Psoas muscle (tissue), 8 donors: Measurements from ENCODE around the gene LILRB2. TPM values are rescaled to one million over a fixed set of nuclear protein-coding genes. Genes with fewer than 3 reads are reported as not detected.
"Not testable (repeated sequence)": the region's sequence is repeated elsewhere in the genome, so short reads cannot be mapped to it uniquely, and the experiment has no call there.

Source experiments
- ATAC-seq, 4 donors: fragments of 200-7000 bp; cut with Tn5 transposase; one replicate each; pipeline ENCODE4 v1.9.1; 2020; ENCODE audit warnings: moderate library complexity in 3 of 4, mild to moderate bottlenecking in 2 of 4
- DNase-seq, 2 donors: peaks; one replicate each; pipeline ENCODE4 v3.0.0-alpha.2; 2020
- H3K27ac ChIP-seq: fragments of 200-600 bp; one replicate; pipeline ENCODE4 v1.8.0; 2022
- H3K27me3 ChIP-seq, 3 donors: fragments of 200-600 bp in 1 of 3; one replicate each; pipeline versions ENCODE4 v1.6.1 to v1.8.0; 2013 to 2022; ENCODE audit warnings: low read length in 2 of 3, mild to moderate bottlenecking in 2 of 3, moderate library complexity in 1 of 3; ENCODE audit not compliant: insufficient read depth in 3 of 3
- H3K36me3 ChIP-seq, 2 donors: fragments of 200-600 bp in 1 of 2; one replicate each; pipeline versions ENCODE4 v1.6.1 to v1.8.0; 2013 to 2022; ENCODE audit warnings: low read depth in 1 of 2, mild to moderate bottlenecking in 1 of 2, moderate library complexity in 1 of 2; ENCODE audit not compliant: insufficient read depth in 1 of 2
- H3K4me1 ChIP-seq: fragments of 200-600 bp; one replicate; pipeline ENCODE4 v1.8.0; 2022
- H3K4me3 ChIP-seq: fragments of 200-600 bp; one replicate; pipeline ENCODE4 v1.8.0; 2022; ENCODE audit warnings: mild to moderate bottlenecking
- H3K9me3 ChIP-seq: fragments of 200-600 bp; one replicate; pipeline ENCODE4 v1.8.0; 2022
- whole genome bisulfite sequencing, 3 donors: extraction: QIAGEN DNeasy Blood & Tissue Kit; methylation state at CpG; one replicate each; pipeline versions ENCODE4 v1.1.6 to v1.1.7; 2013; 5-methylcytosine and 5-hydroxymethylcytosine counted together
- intact Hi-C, 2 donors: fragments of 100-400 bp; cut with DNase I; formaldehyde crosslinking; loops; one replicate each; pipeline versions ENCODE4 v1.11.0 to v1.14.2; 2022
- polyA plus RNA-seq, 3 donors: library from polyadenylated mRNA; stranded (reverse); fragments of 200-250 nt; gene quantifications; one replicate each; pipeline ENCODE4 v1.2.3, GENCODE V29; 2013
- total RNA-seq, 4 donors: library from RNA; stranded (reverse); fragmentation: NEBNext Ultra II Directional in 2 of 4; extraction: Animal tissue kit (Norgen Biotek cat#: 25700) in 2 of 4; gene quantifications; one replicate each; pipeline versions ENCODE4 v1.2.1 to v1.2.4, GENCODE V29; 2021 to 2023
- TF ChIP-seq, protein P1 (sequence below): fragments of 200-600 bp; IDR thresholded peaks from one replicate; pipeline ENCODE4 v1.8.0; 2022; ENCODE audit warnings: antibody characterized with exemption
- donor health status: healthy with polysubstance abuse.
- donor health status: DM: no; HTN: no; CAD: no; lungs with moderate emphysema.
- donor health status: Bipolar disorder and iron deficiency.
- donor health status: healthy.
- donor health status: DM: yes; HTN: yes; CAD: no.
- donor health status: DM: no; HTN: no; CAD: no.
- donor health status: DM: no; HTN: no; CAD: no.
- donor health status: DM: yes; HTN: yes; CAD: no.

Gene LILRB2
- total and polyA plus RNA-seq, 7 donors = 0.41 to 2.4 (median 1.2) TPM

DNA sequence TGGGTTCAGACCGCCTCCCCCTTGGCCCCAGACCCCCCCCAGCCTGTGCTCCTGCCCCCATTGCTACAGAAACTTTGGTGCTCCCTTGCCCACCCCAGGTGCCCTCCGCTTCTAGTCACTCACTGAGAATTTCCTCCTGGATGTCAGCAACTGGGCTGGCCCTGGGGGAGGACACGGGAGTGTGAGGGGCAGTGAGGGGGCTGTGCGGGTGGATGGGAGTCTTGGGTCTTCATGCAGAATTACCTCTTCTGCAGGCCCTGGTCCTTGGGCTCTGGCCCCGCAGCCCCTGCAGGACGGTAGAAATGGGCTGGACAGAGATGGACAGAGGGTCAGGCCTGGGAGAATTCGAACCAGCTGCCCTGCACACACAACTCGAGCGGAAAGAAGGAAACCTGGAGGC is 28.7 kb downstream of the LILRB2 start:
- ATAC-seq (no peak), DNase-seq (no peak)
- H3K27me3 ChIP-seq = peaks cover 0 to 42% (median 11%) of the 10 kb centered on the region in 3 donors
- intact Hi-C loops = no loop called here
- TF ChIP-seq, protein P1, sequence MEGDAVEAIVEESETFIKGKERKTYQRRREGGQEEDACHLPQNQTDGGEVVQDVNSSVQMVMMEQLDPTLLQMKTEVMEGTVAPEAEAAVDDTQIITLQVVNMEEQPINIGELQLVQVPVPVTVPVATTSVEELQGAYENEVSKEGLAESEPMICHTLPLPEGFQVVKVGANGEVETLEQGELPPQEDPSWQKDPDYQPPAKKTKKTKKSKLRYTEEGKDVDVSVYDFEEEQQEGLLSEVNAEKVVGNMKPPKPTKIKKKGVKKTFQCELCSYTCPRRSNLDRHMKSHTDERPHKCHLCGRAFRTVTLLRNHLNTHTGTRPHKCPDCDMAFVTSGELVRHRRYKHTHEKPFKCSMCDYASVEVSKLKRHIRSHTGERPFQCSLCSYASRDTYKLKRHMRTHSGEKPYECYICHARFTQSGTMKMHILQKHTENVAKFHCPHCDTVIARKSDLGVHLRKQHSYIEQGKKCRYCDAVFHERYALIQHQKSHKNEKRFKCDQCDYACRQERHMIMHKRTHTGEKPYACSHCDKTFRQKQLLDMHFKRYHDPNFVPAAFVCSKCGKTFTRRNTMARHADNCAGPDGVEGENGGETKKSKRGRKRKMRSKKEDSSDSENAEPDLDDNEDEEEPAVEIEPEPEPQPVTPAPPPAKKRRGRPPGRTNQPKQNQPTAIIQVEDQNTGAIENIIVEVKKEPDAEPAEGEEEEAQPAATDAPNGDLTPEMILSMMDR = no peak
- H3K9me3 ChIP-seq = no peaks in the 10 kb centered on the region
- no peak overlapping the region for H3K4me3 ChIP-seq
- 65 to 70% (median 69%) methylated on average over 9 of the region's 9 CpGs for WGBS, 3 donors
- H3K27ac ChIP-seq = no peak overlapping the region
- H3K4me1 ChIP-seq = no peaks in the 10 kb centered on the region
- H3K36me3 ChIP-seq = no peaks in the 10 kb centered on the region

DNA sequence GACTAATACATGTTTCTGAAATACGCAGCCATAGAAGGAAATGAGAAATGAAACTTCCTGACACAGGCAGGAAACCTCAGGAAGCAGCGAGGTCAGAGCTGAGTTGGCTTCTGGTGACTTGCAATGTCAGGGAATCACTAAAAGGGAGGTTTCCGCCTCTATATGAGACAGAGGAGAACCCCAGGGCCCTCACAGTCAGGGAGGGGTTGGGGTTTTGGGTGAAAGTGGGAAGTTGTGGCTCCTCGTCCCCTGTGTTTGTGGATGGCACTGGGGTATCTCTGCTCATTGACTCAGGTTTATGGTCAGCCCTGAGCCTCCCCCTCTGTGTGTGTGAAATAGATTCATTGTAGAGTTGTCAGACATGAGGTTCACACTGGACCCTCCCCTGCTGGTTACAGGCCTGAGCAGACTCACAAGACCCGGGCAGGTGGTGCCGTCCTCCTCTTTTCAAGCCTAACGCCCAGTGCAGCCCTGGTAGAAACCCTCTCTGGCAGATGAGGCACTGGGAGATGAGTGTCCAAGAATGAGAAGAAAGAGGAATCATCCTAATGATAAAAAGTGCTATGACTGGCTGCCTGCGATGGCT is 32.8 kb downstream of the LILRB2 start:
- Histone ChIP-seq H3K4me3 (no peak overlapping the region), H3K36me3 (no peaks in the 10 kb centered on the region), H3K27me3 (peaks cover 0 to 12% (median 6%) of the 10 kb centered on the region in 3 donors), H3K4me1 (no peaks in the 10 kb centered on the region), H3K27ac (no peak overlapping the region), H3K9me3 (no peaks in the 10 kb centered on the region)
- peak in 1 of 2 donors; percentile 64 for DNase-seq
- peak in 1 of 4 donors; percentile 36 for ATAC-seq
- TF ChIP-seq, protein P1 = no peak
- intact Hi-C loops = no loop called here
- 57 to 68% (median 60%) methylated on average over 8 of the region's 8 CpGs for WGBS, 3 donors

DNA sequence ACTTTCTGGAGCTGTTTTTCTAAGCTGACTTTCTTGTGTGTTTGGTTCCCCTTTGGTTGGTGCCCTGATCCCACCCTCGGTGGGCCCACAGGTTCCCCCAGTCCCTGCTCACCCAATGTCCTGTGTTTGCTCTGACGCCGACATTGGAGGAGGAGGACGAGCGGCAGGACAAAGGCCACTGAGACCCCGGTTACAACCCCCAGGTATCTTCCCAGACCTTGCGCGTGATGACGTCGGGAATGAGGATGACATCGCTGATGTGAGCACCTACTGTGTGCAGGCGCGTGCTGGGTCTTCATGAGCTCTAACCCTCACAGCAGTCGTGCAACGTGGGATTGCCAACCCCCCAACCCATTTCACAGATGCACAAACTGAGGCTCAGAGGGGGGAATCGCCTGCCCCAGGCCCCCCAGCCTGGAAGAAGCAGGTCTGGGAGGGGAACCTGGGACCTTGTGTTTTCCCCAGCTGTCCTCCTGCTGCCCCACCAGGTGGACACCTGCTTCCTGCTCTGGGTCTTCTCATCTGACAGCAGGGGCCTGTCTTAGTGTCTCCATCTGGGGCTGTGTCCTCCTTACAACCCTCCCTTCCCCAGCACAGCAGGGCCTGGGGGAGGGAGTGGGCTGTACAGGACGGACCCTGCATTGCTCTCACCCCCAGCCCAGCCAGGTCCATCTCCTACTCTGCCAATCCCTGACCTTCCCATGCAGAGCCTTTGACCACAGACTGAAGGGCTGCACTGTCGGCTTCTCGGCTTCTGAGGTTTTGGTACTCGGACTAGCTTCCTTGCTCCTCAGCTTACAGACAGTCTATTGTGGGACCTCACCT is 33.6 kb downstream of the LILRB2 start:
- peaks cover 0 to 4% (median 2%) of the 10 kb centered on the region in 3 donors for H3K27me3 ChIP-seq
- no peaks in the 10 kb centered on the region for H3K36me3 ChIP-seq
- intact Hi-C loops = no loop called here
- no peak overlapping the region for H3K27ac ChIP-seq
- H3K4me1 ChIP-seq = no peaks in the 10 kb centered on the region
- no peaks in the 10 kb centered on the region for H3K9me3 ChIP-seq
- no peak overlapping the region for H3K4me3 ChIP-seq
- TF ChIP-seq, protein P1 = no peak
- ATAC-seq = no peak
- WGBS, 3 donors = 81 to 86% (median 83%) methylated on average over 20 of the region's 20 CpGs
- DNase-seq = no peak

DNA sequence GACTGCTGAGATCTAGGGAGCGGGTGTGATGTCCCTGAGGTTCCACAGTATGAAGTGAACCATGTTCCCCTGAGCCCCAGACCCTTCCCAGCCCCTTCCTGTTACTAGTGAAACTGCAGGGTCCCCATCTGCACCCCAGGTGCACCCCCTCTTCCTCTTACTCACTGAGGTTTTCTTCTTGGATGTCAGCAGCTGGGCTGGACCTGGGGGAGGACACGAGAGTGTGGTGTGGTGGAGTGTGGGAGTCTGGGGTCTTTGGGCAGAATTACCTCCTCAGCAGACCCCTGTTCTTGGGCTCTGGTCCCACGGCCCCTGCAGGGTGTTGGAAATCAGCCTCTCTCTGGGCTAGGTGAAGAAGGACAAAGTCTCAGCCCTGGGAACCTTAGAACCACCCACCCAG is 35.0 kb downstream of the LILRB2 start:
- 62 to 67% (median 65%) methylated on average over 3 of the region's 3 CpGs for WGBS, 3 donors
- no peak overlapping the region for H3K4me3 ChIP-seq
- DNase-seq = no peak
- H3K9me3 ChIP-seq = no peaks in the 10 kb centered on the region
- no peak overlapping the region for H3K27ac ChIP-seq
- no peak for ATAC-seq
- TF ChIP-seq, protein P1 = no peak
- no peaks in the 10 kb centered on the region for H3K27me3 ChIP-seq
- no peaks in the 10 kb centered on the region for H3K36me3 ChIP-seq
- intact Hi-C loops = loop anchor here in 1 of 2 donors (2.0 kb wide), 1 partner anchor 23 kb away; the partner anchor contains the start of gene LILRB3
- no peaks in the 10 kb centered on the region for H3K4me1 ChIP-seq

DNA sequence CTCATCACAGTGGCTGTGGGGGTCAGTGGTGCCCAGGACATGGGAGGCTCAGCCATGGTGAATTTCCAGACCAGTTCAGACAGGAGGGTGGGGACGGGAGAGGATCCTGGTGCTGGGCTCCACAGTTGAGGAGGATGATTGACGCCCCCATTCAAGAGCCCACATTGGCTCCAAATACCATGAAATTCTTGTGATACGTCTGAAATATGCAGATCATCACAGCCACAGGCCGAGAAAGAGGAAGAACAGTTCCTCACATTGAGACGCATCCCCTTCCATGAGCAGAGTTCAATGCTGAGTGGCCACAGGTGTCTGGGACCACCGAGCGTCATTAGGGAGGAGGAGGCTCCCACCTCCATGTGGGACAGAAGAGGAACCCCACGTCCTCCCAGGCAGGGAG is 37.1 kb downstream of the LILRB2 start:
- not testable (repeated sequence) for H3K27ac ChIP-seq, H3K27me3 ChIP-seq, H3K36me3 ChIP-seq, H3K9me3 ChIP-seq, H3K4me1 ChIP-seq, H3K4me3 ChIP-seq, DNase-seq, ATAC-seq
- 49 to 51% methylated on average over 5 to 7 of the region's 8 CpGs; no CpG with 5 or more reads in 1 of the 3 donors for WGBS, 3 donors
- intact Hi-C loops = loop anchor here in 1 of 2 donors (2.0 kb wide), 1 partner anchor 21 kb away; the partner anchor contains the start of gene LILRB3

DNA sequence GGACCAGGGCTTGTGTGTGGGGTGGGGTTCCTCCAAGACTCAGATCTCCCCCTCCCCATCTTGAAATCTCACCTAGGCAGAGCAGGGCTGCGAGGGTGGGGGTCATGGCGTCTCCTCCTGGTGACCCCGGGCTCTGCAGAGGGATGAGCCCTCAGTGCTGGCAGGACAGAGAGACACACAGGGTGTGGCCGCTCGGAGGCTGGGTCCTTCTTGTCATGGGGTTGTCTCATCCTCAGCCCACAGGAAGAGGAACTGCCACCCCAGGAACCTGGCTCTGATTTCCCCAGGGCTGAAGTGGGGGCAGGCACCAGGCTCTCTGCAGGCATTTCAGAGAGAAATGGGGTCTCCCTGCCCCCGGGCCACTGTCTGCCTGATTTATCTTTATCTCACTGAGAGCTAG is 38.3 kb downstream of the LILRB2 start, which contains the start of gene LILRA6:
LILRA6 (minus strand) TSS at position 145 of the 400 bp plus-strand sequence.
- H3K27ac ChIP-seq, intact Hi-C loops, H3K4me3 ChIP-seq, H3K4me1 ChIP-seq, H3K9me3 ChIP-seq, H3K27me3 ChIP-seq, DNase-seq, H3K36me3 ChIP-seq: not testable (repeated sequence)
- 60 to 70% methylated on average over 3 to 6 of the region's 6 CpGs; no CpG with 5 or more reads in 1 of the 3 donors for WGBS, 3 donors
- peak in 3 of 4 donors; percentile 34 to 41 (median 37) for ATAC-seq

DNA sequence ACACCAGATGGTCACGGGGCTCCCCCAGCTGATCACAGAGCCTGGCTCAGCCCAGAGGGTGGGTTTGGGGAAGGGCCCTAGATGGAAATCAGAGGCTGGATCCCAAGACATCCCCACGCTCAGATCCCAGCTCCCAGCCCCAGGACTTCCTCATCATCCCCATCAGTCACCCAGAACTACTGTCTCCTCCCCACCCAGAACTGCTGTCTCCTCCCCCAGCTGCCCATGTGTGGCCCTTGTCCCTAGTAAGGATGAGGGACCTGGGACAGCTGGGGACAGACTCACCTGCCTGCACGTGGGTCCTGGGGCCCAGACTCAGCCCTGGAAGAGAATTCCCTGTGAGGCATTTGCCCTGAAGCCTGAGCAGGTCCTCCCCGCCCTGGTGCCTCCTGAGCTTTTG is 38.7 kb downstream of the LILRB2 start:
- H3K36me3 ChIP-seq, H3K4me1 ChIP-seq, intact Hi-C loops, DNase-seq, H3K4me3 ChIP-seq, H3K27me3 ChIP-seq, ATAC-seq, H3K27ac ChIP-seq, H3K9me3 ChIP-seq: not testable (repeated sequence)
- 55 to 69% methylated on average over 3 to 4 of the region's 4 CpGs; no CpG with 5 or more reads in 1 of the 3 donors for WGBS, 3 donors
